ENCODE data around the gene DAPK1. TPM values are rescaled to one million over a fixed set of nuclear protein-coding genes. Genes with fewer than 3 reads are reported as not detected.

DAPK1 gene
- total RNA-seq, 4 donors from 2014 or later: 14.5 to 28.3 (median 20.7) TPM

DNA sequence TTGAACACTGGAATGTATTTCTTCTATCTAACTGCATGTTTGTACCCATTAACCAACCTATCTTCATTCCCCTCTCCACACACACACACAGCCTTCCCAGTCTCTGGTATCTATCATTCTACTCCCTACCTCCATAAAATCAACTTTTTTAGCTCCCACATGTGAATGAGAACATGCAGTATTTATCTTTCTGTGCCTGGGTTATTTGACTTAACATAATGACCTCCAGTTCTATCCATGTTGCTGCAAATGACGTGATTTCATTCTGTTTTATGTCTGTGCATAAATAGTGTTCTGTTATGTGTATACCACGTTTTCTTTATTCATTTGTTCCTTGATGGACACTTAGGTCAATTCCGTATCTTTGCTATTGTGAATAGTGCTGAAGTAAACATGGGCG lies 189.5 kb downstream of the DAPK1 start:
- WGBS, 2 donors (ENCODE audit: low coverage in 1 of 2): 49 to 64% methylated on average over 3 to 4 of the region's 4 CpGs
- H3K27ac ChIP-seq: peak overlapping the region in 1 of 4 donors; percentile 44
- peak in 1 of 3 donors; percentile 44 for TF ChIP-seq POLR2AphosphoS5 (IDR thresholded peaks at IDR 0.05)
- no peak for TF ChIP-seq CTCF (IDR thresholded peaks at IDR 0.05)
- intact Hi-C loops (cut with DNase I; ENCODE audit: low total_unique reads): loop anchor here (10.0 kb wide), 1 partner anchor 358 kb away; no protein-coding TSS in a partner anchor
- H3K4me3 ChIP-seq: no peak overlapping the region
- no peaks in the 10 kb centered on the region for H3K27me3 ChIP-seq
- no peaks in the 10 kb centered on the region for H3K9me3 ChIP-seq
- peaks cover 0 to 17% (median 4%) of the 10 kb centered on the region in 4 donors for H3K4me1 ChIP-seq
- no peak for DNase-seq
- no peaks in the 10 kb centered on the region for H3K36me3 ChIP-seq
- in situ Hi-C loops (cut with MboI; ENCODE audit: low pct_ligation_motif_present in 1 of 4, low pct_unique_long_range_greater_than_20kb in 1 of 4, low sequenced_read_pairs in 3 of 4): loop anchor here in 3 of 4 donors (10.0 to 25.0 kb wide), 5 partner anchors 128 to 1325 kb away; partner anchors contain the start of gene S1PR3 (in 1 of the 3)

DNA sequence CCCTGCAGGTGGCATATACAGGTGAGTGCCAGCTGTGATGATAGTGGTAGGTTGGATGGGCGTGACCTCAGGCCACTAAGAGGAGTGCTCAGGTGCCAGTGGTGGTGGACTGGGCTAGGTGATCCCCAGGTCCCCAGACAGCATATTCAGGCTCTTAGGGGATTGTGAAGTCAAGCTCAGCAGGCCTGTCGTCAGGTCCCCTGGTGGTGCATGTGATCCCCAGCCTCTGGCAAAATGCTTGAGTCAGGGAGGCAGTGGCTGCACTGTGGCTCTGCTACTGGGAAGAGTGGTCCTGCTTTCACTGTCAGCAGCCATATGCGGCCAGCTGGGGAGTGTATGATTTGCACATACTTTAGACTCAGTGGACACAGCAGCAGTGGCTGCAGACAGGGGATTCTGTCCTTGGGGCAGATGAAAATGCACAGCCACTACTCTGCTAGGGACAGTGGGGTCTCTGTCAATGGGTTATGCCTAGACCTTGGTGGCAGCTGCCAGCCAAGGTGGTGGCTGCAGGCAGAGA lies 196.6 kb downstream of the DAPK1 start:
- no peak for TF ChIP-seq POLR2A (IDR thresholded peaks at IDR 0.05)
- TF ChIP-seq POLR2AphosphoS5 (IDR thresholded peaks at IDR 0.05): no peak
- TF ChIP-seq CTCF (IDR thresholded peaks at IDR 0.05): no peak
- no peak for TF ChIP-seq EP300 (IDR thresholded peaks at IDR 0.05; ENCODE audit: low read depth)
- Histone ChIP-seq H3K36me3 (no peaks in the 10 kb centered on the region), H3K27ac (no peak overlapping the region), H3K4me3 (no peak overlapping the region), H3K9me3 (no peaks in the 10 kb centered on the region), H3K27me3 (no peaks in the 10 kb centered on the region), H3K4me1 (no peaks in the 10 kb centered on the region)
- intact Hi-C loops (cut with DNase I; ENCODE audit: low total_unique reads) (no loop called here), in situ Hi-C loops (cut with MboI; ENCODE audit: low pct_ligation_motif_present in 1 of 4, low pct_unique_long_range_greater_than_20kb in 1 of 4, low sequenced_read_pairs in 3 of 4) (loop anchor here (10.0 to 25.0 kb wide), 5 partner anchors 111 to 1318 kb away; partner anchors contain the start of gene S1PR3 (in 1 of the 4))
- DNase-seq: no peak
- WGBS, 2 donors (ENCODE audit: low coverage in 1 of 2): 92% methylated on average over 2 of the region's 3 CpGs; no CpG with 5 or more reads in 1 of the 2 donors

- no peak overlapping the region for H3K4me3 ChIP-seq
- H3K36me3 ChIP-seq: no peaks in the 10 kb centered on the region
- intact Hi-C loops (cut with DNase I; ENCODE audit: low total_unique reads) (no loop called here), in situ Hi-C loops (cut with MboI; ENCODE audit: low pct_ligation_motif_present in 1 of 4, low pct_unique_long_range_greater_than_20kb in 1 of 4, low sequenced_read_pairs in 3 of 4) (loop anchor here (10.0 to 25.0 kb wide), 5 partner anchors 109 to 1317 kb away; partner anchors contain the start of gene S1PR3 (in 1 of the 4))
- H3K9me3 ChIP-seq: no peaks in the 10 kb centered on the region
- no peak for DNase-seq
- H3K4me1 ChIP-seq: no peaks in the 10 kb centered on the region
- H3K27ac ChIP-seq: no peak overlapping the region
- 70 to 89% methylated on average over 1 of the region's 1 CpG for WGBS, 2 donors (ENCODE audit: low coverage in 1 of 2)
- no peaks in the 10 kb centered on the region for H3K27me3 ChIP-seq
- TF ChIP-seq POLR2A (IDR thresholded peaks at IDR 0.05) (no peak), CTCF (IDR thresholded peaks at IDR 0.05) (no peak), EP300 (IDR thresholded peaks at IDR 0.05; ENCODE audit: low read depth) (no peak), POLR2AphosphoS5 (IDR thresholded peaks at IDR 0.05) (no peak)
Measured at GRCh38 chr9:87695523-87695922, 197.9 kb downstream of the DAPK1 start.

DNA sequence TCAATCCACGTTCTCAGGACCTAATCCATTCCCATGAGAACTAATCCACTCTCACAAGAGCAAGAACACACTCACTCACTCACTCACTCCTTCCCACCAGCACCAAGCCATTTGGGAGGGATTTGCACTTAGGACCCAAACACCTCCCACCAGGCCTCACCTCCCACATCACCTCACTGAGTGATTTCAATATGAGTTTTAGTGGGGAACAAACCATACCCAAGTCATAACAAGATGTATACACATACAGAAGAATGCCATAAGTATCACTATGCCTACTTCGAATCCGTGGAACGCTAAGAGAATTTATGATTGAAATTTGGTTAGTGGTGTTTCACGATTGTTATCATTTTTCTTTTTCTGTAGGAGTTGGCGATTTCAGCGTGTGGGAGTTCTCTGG lies 199.0 kb downstream of the DAPK1 start:
- WGBS, 2 donors (ENCODE audit: low coverage in 1 of 2): 78 to 94% methylated on average over 7 of the region's 7 CpGs
- in situ Hi-C loops (cut with MboI; ENCODE audit: low pct_ligation_motif_present in 1 of 4, low pct_unique_long_range_greater_than_20kb in 1 of 4, low sequenced_read_pairs in 3 of 4): loop anchor here (10.0 to 25.0 kb wide), 5 partner anchors 108 to 1316 kb away; partner anchors contain the start of gene S1PR3 (in 1 of the 4)
- intact Hi-C loops (cut with DNase I; ENCODE audit: low total_unique reads): no loop called here
- H3K4me1 ChIP-seq: no peaks in the 10 kb centered on the region
- DNase-seq: no peak
- H3K36me3 ChIP-seq: no peaks in the 10 kb centered on the region
- no peaks in the 10 kb centered on the region for H3K9me3 ChIP-seq
- no peak overlapping the region for H3K27ac ChIP-seq
- TF ChIP-seq EP300 (IDR thresholded peaks at IDR 0.05; ENCODE audit: low read depth) (no peak), CTCF (IDR thresholded peaks at IDR 0.05) (no peak), POLR2AphosphoS5 (IDR thresholded peaks at IDR 0.05) (no peak), POLR2A (IDR thresholded peaks at IDR 0.05) (no peak)
- H3K27me3 ChIP-seq: no peaks in the 10 kb centered on the region
- no peak overlapping the region for H3K4me3 ChIP-seq

Measured in transverse colon (tissue), 4 donors.